ENCODE results near the gene GRHPR.

GRCh38 chr9:37428345-37428744 lies 5.8 kb downstream of the GRHPR start:
- TF ChIP-seq, protein P1, sequence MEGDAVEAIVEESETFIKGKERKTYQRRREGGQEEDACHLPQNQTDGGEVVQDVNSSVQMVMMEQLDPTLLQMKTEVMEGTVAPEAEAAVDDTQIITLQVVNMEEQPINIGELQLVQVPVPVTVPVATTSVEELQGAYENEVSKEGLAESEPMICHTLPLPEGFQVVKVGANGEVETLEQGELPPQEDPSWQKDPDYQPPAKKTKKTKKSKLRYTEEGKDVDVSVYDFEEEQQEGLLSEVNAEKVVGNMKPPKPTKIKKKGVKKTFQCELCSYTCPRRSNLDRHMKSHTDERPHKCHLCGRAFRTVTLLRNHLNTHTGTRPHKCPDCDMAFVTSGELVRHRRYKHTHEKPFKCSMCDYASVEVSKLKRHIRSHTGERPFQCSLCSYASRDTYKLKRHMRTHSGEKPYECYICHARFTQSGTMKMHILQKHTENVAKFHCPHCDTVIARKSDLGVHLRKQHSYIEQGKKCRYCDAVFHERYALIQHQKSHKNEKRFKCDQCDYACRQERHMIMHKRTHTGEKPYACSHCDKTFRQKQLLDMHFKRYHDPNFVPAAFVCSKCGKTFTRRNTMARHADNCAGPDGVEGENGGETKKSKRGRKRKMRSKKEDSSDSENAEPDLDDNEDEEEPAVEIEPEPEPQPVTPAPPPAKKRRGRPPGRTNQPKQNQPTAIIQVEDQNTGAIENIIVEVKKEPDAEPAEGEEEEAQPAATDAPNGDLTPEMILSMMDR (conservative IDR thresholded peaks at IDR 0.05): no peak
- no peak for TF ChIP-seq ZFX (IDR thresholded peaks at IDR 0.05)

Measured in C4-2B (cell line).